MM.1S (cell line): ENCODE results near the gene CSF3R.
"Not testable (repeated sequence)": the region's sequence is repeated elsewhere in the genome, so short reads cannot be mapped to it uniquely, and the experiment has no call there.

Source experiments
- DNase-seq: peaks from one replicate; pipeline ENCODE4 v3.0.0-alpha.2; 2015
- H2AFZ ChIP-seq: fragments of 300-600 bp; sonication (generic); 2 replicates; pipeline ENCODE4 v1.6.0; 2016; ENCODE audit warnings: antibody characterized with exemption, low read length
- H3F3A ChIP-seq: fragments of 300-600 bp; sonication (generic); 2 replicates; pipeline ENCODE4 v1.6.1; 2016; ENCODE audit warnings: mild to moderate bottlenecking, antibody characterized with exemption, low read length, moderate library complexity, mixed read lengths; ENCODE audit not compliant: insufficient read depth
- H3K27ac ChIP-seq: fragments of 300-600 bp; sonication (generic); 2 replicates; pipeline ENCODE4 v1.5.1; 2016; ENCODE audit warnings: mild to moderate bottlenecking, low read length
- H3K27me3 ChIP-seq: fragments of 300-600 bp; sonication (generic); replicated peaks from 2 replicates; pipeline ENCODE4 v1.6.0; 2016; ENCODE audit warnings: low read length; ENCODE audit not compliant: insufficient read depth
- H3K36me3 ChIP-seq: fragments of 300-600 bp; sonication (generic); replicated peaks from 2 replicates; pipeline ENCODE4 v1.6.1; 2016; ENCODE audit warnings: mild to moderate bottlenecking, low read length, mixed read lengths; ENCODE audit not compliant: insufficient read depth
- H3K4me1 ChIP-seq: fragments of 300-600 bp; sonication (generic); 2 replicates; pipeline ENCODE4 v1.6.1; 2016; ENCODE audit warnings: low read length, mixed read lengths
- H3K4me2 ChIP-seq: fragments of 300-600 bp; sonication (generic); 2 replicates; pipeline ENCODE4 v1.6.0; 2016; ENCODE audit warnings: low read depth, low read length
- H3K4me3 ChIP-seq: fragments of 300-600 bp; sonication (generic); 2 replicates; pipeline ENCODE4 v1.5.1; 2016; ENCODE audit warnings: low read length, mixed read lengths
- H3K79me2 ChIP-seq: fragments of 300-600 bp; sonication (generic); 2 replicates; pipeline ENCODE4 v1.6.1; 2016; ENCODE audit warnings: mixed run types, low read length, mixed read lengths
- H3K9ac ChIP-seq: fragments of 300-600 bp; sonication (generic); 2 replicates; pipeline ENCODE4 v1.6.1; 2016; ENCODE audit warnings: low read length, mixed read lengths
- H3K9me2 ChIP-seq: fragments of 300-600 bp; sonication (generic); replicated peaks from 2 replicates; pipeline ENCODE4 v1.6.1; 2016; ENCODE audit warnings: mild to moderate bottlenecking, low read length, mixed read lengths; ENCODE audit not compliant: insufficient read depth
- H3K9me3 ChIP-seq: fragments of 300-600 bp; sonication (generic); replicated peaks from 2 replicates; pipeline ENCODE4 v1.6.1; 2016; ENCODE audit warnings: mild to moderate bottlenecking, low read length, mixed read lengths; ENCODE audit not compliant: insufficient read depth
- H4K20me1 ChIP-seq: fragments of 300-600 bp; sonication (generic); 2 replicates; pipeline ENCODE4 v1.6.1; 2016; ENCODE audit warnings: mild to moderate bottlenecking, low read length, moderate library complexity, mixed read lengths; ENCODE audit not compliant: insufficient read depth
- CTCF ChIP-seq: fragments of 300-600 bp; sonication (generic); IDR thresholded peaks from 2 replicates; pipeline ENCODE4 v1.5.1; 2016; ENCODE audit warnings: antibody characterized with exemption, low read length, mixed read lengths
- EZH2 ChIP-seq: fragments of 300-600 bp; sonication (generic); optimal IDR thresholded peaks from 2 replicates; pipeline ENCODE3; 2017; ENCODE audit warnings: low read depth, mild to moderate bottlenecking, antibody characterized with exemption, low read length, mixed read lengths
- EZH2phosphoT487 ChIP-seq: fragments of 300-600 bp; sonication (generic); IDR thresholded peaks from 2 replicates; pipeline ENCODE4 v1.6.1; 2018; ENCODE audit warnings: antibody characterized with exemption, low read length

CSF3R gene

GRCh38 chr1:36503159-36503558 lies 20.4 kb upstream of the CSF3R start:
- Histone ChIP-seq H3K9me2 (no peaks in the 10 kb centered on the region), H4K20me1 (no peaks in the 10 kb centered on the region), H3K4me2 (no peak overlapping the region), H3K9ac (no peak overlapping the region), H3K27me3 (peaks cover 27% of the 10 kb centered on the region), H3K27ac (no peak overlapping the region), H2AFZ (no peak overlapping the region), H3K4me3 (no peak overlapping the region), H3K36me3 (no peaks in the 10 kb centered on the region), H3K79me2 (no peaks in the 10 kb centered on the region), H3K9me3 (no peaks in the 10 kb centered on the region), H3K4me1 (no peaks in the 10 kb centered on the region), H3F3A (no peaks in the 10 kb centered on the region)
- TF ChIP-seq EZH2, result no peak
- no peak for TF ChIP-seq CTCF
- no peak for TF ChIP-seq EZH2phosphoT487
- no peak for DNase-seq

DNA sequence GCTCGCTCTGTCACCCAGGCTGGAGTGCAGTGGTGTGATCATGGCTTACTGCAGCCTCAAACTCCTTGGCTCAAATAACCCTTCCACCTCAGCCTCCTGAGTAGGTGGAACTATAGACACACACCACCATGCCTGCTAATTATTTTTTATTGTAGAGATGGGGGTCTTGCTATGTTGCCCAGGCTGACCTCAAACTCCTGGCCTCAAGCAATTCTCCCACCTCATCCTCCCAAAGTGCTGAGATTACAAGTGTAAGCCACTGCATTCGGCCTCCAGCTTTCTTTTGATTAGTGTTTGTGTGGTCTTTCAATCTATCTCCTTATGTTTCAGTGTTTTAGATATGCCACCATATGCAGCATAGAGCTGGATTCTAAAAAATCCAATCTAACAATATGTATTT lies 19.9 kb upstream of the CSF3R start:
- Histone ChIP-seq H2AFZ (no peak overlapping the region), H3K9me3 (no peaks in the 10 kb centered on the region), H3K4me1 (no peaks in the 10 kb centered on the region), H3K79me2 (no peaks in the 10 kb centered on the region), H3K27ac (no peak overlapping the region), H3K4me2 (no peak overlapping the region), H3K4me3 (no peak overlapping the region), H3K9me2 (no peaks in the 10 kb centered on the region), H3K9ac (no peak overlapping the region), H3F3A (no peaks in the 10 kb centered on the region), H3K36me3 (no peaks in the 10 kb centered on the region), H4K20me1 (no peaks in the 10 kb centered on the region), H3K27me3 (peaks cover 27% of the 10 kb centered on the region)
- TF ChIP-seq CTCF, result no peak
- TF ChIP-seq EZH2, result no peak
- no peak for TF ChIP-seq EZH2phosphoT487
- DNase-seq, result no peak

DNA sequence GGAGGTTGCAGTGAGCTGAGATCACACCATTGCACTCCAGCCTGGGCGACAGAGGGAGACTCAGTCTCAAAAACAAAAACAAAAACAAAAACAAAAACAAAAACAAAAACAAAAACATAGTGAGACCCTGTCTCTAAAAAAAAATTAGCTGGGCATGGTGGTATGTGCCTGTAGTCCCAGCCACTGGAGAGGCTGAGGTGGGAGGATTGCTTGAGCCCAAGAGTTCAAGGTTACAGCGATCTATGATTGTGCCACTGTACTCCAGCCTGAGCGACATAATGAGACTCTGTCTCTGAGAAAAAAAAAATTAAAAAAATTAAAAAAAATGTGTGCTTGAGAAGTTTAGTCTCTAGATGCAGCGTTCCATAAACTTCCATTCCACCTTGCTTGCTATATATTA lies 19.2 kb upstream of the CSF3R start:
- not testable (repeated sequence) for H4K20me1 ChIP-seq, DNase-seq, H3F3A ChIP-seq, H3K9me3 ChIP-seq, H3K9ac ChIP-seq, H3K9me2 ChIP-seq, H3K4me3 ChIP-seq, H3K79me2 ChIP-seq, H3K36me3 ChIP-seq, H3K4me1 ChIP-seq, H2AFZ ChIP-seq, H3K27ac ChIP-seq, H3K4me2 ChIP-seq
- peaks cover 27% of the 10 kb centered on the region for H3K27me3 ChIP-seq

DNA sequence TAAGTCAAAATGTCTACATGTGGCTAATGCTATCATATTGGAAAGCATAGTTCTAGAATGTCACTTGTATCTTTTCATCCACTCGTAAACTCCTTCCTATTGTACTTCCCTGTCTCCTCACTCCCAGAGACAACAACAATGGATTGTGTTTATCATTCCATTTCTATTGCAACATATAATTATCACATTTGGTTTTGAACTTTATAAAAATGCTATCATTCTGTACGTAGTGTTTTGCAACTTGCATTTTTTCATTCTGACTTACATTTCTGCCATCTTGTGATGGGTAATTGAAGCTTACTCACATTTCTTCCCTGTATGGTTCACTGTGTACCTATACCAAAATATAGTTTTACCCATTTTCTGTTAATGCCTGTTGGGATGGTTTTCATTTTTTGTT lies 14.5 kb upstream of the CSF3R start:
- no peak for DNase-seq
- H3K4me3 ChIP-seq, result no peak overlapping the region
- no peaks in the 10 kb centered on the region for H4K20me1 ChIP-seq
- no peak overlapping the region for H2AFZ ChIP-seq
- peaks cover 17% of the 10 kb centered on the region for H3K27me3 ChIP-seq
- H3K9me3 ChIP-seq, result no peaks in the 10 kb centered on the region
- H3K9ac ChIP-seq, result no peak overlapping the region
- H3K4me2 ChIP-seq, result no peak overlapping the region
- H3K4me1 ChIP-seq, result no peaks in the 10 kb centered on the region
- no peaks in the 10 kb centered on the region for H3F3A ChIP-seq
- TF ChIP-seq EZH2phosphoT487, result no peak
- no peak for TF ChIP-seq CTCF
- TF ChIP-seq EZH2, result no peak
- H3K36me3 ChIP-seq, result no peaks in the 10 kb centered on the region
- no peak overlapping the region for H3K27ac ChIP-seq
- H3K79me2 ChIP-seq, result no peaks in the 10 kb centered on the region
- no peaks in the 10 kb centered on the region for H3K9me2 ChIP-seq
